ENCODE results near the gene HDHD3. TPM values are rescaled to one million over a fixed set of nuclear protein-coding genes. Genes with fewer than 3 reads are reported as not detected.
A peak's percentile ranks its signal among the peaks of the same experiment; 100 is the strongest.

The HDHD3 gene
- total and polyA plus RNA-seq, 8 donors, result 18.8 to 80.6 (median 27.4) TPM

GRCh38 chr9:113350107-113350661 is 26.6 kb downstream of the HDHD3 start:
- H3K27ac ChIP-seq, result peak overlapping the region in 3 of 4 donors; percentile 77 to 80 (median 80)
- no peaks in the 10 kb centered on the region for H3K9me3 ChIP-seq
- TF ChIP-seq CTCF (IDR thresholded peaks at IDR 0.05), result no peak
- peak overlapping the region; percentile 81 to 97 (median 92) for H3K4me3 ChIP-seq
- ATAC-seq (peak; percentile 47 to 75 (median 60)), FAIRE-seq (no peak), DNase-seq (peak in 2 of 6 donors; percentile 33 to 53)
- H3K27me3 ChIP-seq, result no peaks in the 10 kb centered on the region
- no peaks in the 10 kb centered on the region for H3K36me3 ChIP-seq
- 2 to 3% methylated on average over 14 of the region's 14 CpGs for WGBS, 2 donors
- peaks cover 0 to 5% (median 0%) of the 10 kb centered on the region in 3 donors for H3K4me1 ChIP-seq
- intact Hi-C loops (cut with DNase I), result no loop called here

- no peaks in the 10 kb centered on the region for H3K27me3 ChIP-seq
- no peaks in the 10 kb centered on the region for H3K9me3 ChIP-seq
- H3K4me1 ChIP-seq, result peaks cover 0 to 5% (median 0%) of the 10 kb centered on the region in 3 donors
- intact Hi-C loops (cut with DNase I), result loop anchor here in 2 of 3 donors (10.0 kb wide), 1 partner anchor 45 kb away; no protein-coding TSS in a partner anchor
- TF ChIP-seq CTCF (IDR thresholded peaks at IDR 0.05), result no peak
- WGBS, 2 donors, result 0 to 1% methylated on average over 49 to 71 of the region's 71 CpGs
- FAIRE-seq (no peak), DNase-seq (peak in 5 of 6 donors; percentile 63 to 85 (median 70)), ATAC-seq (peak; percentile 87 to 95 (median 88))
- peak within 1 kb of the TSS; percentile 49 to 80 (median 78) for H3K27ac ChIP-seq
- no peaks in the 10 kb centered on the region for H3K36me3 ChIP-seq
- H3K4me3 ChIP-seq, result peak within 1 kb of the TSS; percentile 81 to 97 (median 92)
Observed at GRCh38 chr9:113349445-113350094, 27.2 kb downstream of the HDHD3 start, which contains the start of gene BSPRY. Gene BSPRY (plus strand): TSS chr9:113349541. CDS start chr9:113349580, 39 bp downstream.

GRCh38 chr9:113349066-113349444 is 27.7 kb downstream of the HDHD3 start:
- no peak for TF ChIP-seq CTCF (IDR thresholded peaks at IDR 0.05)
- H3K4me1 ChIP-seq, result peaks cover 0 to 7% (median 2%) of the 10 kb centered on the region in 3 donors
- DNase-seq (no peak), FAIRE-seq (no peak), ATAC-seq (peak; percentile 3 to 18 (median 6))
- peak overlapping the region in 3 of 4 donors; percentile 81 to 97 (median 90) for H3K4me3 ChIP-seq
- no peaks in the 10 kb centered on the region for H3K9me3 ChIP-seq
- intact Hi-C loops (cut with DNase I), result loop anchor here in 2 of 3 donors (10.0 kb wide), 1 partner anchor 46 kb away; no protein-coding TSS in a partner anchor
- H3K27me3 ChIP-seq, result no peaks in the 10 kb centered on the region
- H3K36me3 ChIP-seq, result no peaks in the 10 kb centered on the region
- WGBS, 2 donors, result 7 to 9% methylated on average over 13 of the region's 13 CpGs
- peak overlapping the region in 2 of 4 donors; percentile 46 to 59 for H3K27ac ChIP-seq

GRCh38 chr9:113348437-113348836 is 28.3 kb downstream of the HDHD3 start:
- Histone ChIP-seq H3K27me3 (no peaks in the 10 kb centered on the region), H3K36me3 (no peaks in the 10 kb centered on the region), H3K4me3 (no peak overlapping the region), H3K27ac (no peak overlapping the region), H3K4me1 (peaks cover 0 to 10% (median 3%) of the 10 kb centered on the region in 3 donors), H3K9me3 (no peaks in the 10 kb centered on the region)
- intact Hi-C loops (cut with DNase I), result loop anchor here in 2 of 3 donors (10.0 kb wide), 1 partner anchor 46 kb away; no protein-coding TSS in a partner anchor
- DNase-seq (no peak), FAIRE-seq (no peak), ATAC-seq (no peak)
- 87 to 89% methylated on average over 3 of the region's 3 CpGs for WGBS, 2 donors
- no peak for TF ChIP-seq CTCF (IDR thresholded peaks at IDR 0.05)

Data from pancreas (tissue), 10 donors.